ENCODE data around the gene PTRH2.

Gene PTRH2

GRCh38 chr17:59719526-59719925, 12.3 kb upstream of the PTRH2 start:
- no peak for DNase-seq (ENCODE audit: low read depth in 2 of 2)

- DNase-seq (ENCODE audit: low read depth in 2 of 2) = no peak
These were observed 9.2 kb upstream of the PTRH2 start for GRCh38 chr17:59716427-59716826.

- DNase-seq (ENCODE audit: low read depth in 2 of 2) = no peak
These were observed 7.0 kb upstream of the PTRH2 start for GRCh38 chr17:59714255-59714654.

- no peak for DNase-seq (ENCODE audit: low read depth in 2 of 2)
These were observed 5.6 kb upstream of the PTRH2 start for GRCh38 chr17:59712862-59713261.

- DNase-seq (ENCODE audit: low read depth in 2 of 2) = no peak
These were observed 4.7 kb upstream of the PTRH2 start for GRCh38 chr17:59711936-59712335.

GRCh38 chr17:59707971-59708430, 771 bp upstream of the PTRH2 start:
- no peak for DNase-seq (ENCODE audit: low read depth in 2 of 2)

GRCh38 chr17:59702304-59702703, 4.9 kb downstream of the PTRH2 start:
- no peak for DNase-seq (ENCODE audit: low read depth in 2 of 2)

- DNase-seq (ENCODE audit: low read depth in 2 of 2) = no peak
These were observed 7.4 kb downstream of the PTRH2 start for GRCh38 chr17:59699786-59700185.

- no peak for DNase-seq (ENCODE audit: low read depth in 2 of 2)
These were observed 8.0 kb downstream of the PTRH2 start for GRCh38 chr17:59699218-59699617.

- no peak for DNase-seq (ENCODE audit: low read depth in 2 of 2)
These were observed 9.1 kb downstream of the PTRH2 start for GRCh38 chr17:59698143-59698542.

- DNase-seq (ENCODE audit: low read depth in 2 of 2) = no peak
These were observed 10.4 kb downstream of the PTRH2 start for GRCh38 chr17:59696682-59697277.

GRCh38 chr17:59695945-59696681, 11.1 kb downstream of the PTRH2 start:
- DNase-seq (ENCODE audit: low read depth in 2 of 2) = no peak

GRCh38 chr17:59694344-59694743, 12.9 kb downstream of the PTRH2 start:
- no peak for DNase-seq (ENCODE audit: low read depth in 2 of 2)

- DNase-seq (ENCODE audit: low read depth in 2 of 2) = no peak
These were observed 13.6 kb downstream of the PTRH2 start for GRCh38 chr17:59693582-59693981.

GRCh38 chr17:59688496-59688895, 18.7 kb downstream of the PTRH2 start:
- no peak for DNase-seq (ENCODE audit: low read depth in 2 of 2)

GRCh38 chr17:59688008-59688407, 19.2 kb downstream of the PTRH2 start:
- DNase-seq (ENCODE audit: low read depth in 2 of 2) = no peak

GRCh38 chr17:59684967-59685366, 22.3 kb downstream of the PTRH2 start:
- DNase-seq (ENCODE audit: low read depth in 2 of 2) = no peak

- no peak for DNase-seq (ENCODE audit: low read depth in 2 of 2)
These were observed 23.9 kb downstream of the PTRH2 start for GRCh38 chr17:59683283-59683682.

GRCh38 chr17:59680314-59680713, 26.9 kb downstream of the PTRH2 start:
- peak; percentile 25 for DNase-seq (ENCODE audit: low read depth in 2 of 2)

GRCh38 chr17:59678918-59679317, 28.3 kb downstream of the PTRH2 start:
- no peak for DNase-seq (ENCODE audit: low read depth in 2 of 2)

GRCh38 chr17:59676716-59677115, 30.5 kb downstream of the PTRH2 start:
- DNase-seq (ENCODE audit: low read depth in 2 of 2) = peak; percentile 42 to 46

- no peak for DNase-seq (ENCODE audit: low read depth in 2 of 2)
These were observed 32.0 kb downstream of the PTRH2 start for GRCh38 chr17:59675231-59675630.

- DNase-seq (ENCODE audit: low read depth in 2 of 2) = no peak
These were observed 35.8 kb downstream of the PTRH2 start for GRCh38 chr17:59671386-59671785.

- DNase-seq (ENCODE audit: low read depth in 2 of 2) = no peak
These were observed 37.3 kb downstream of the PTRH2 start for GRCh38 chr17:59669944-59670343.

Data from fibroblast of skin of left quadriceps (primary cell).